Astrocyte (in vitro differentiated cells and primary cell): ENCODE results near the gene PIK3C2B. TPM values are rescaled to one million over a fixed set of nuclear protein-coding genes. Genes with fewer than 3 reads are reported as not detected.

Experiments
- DNase-seq: peaks from one replicate; pipeline ENCODE4 v3.0.0-alpha.2; 2010; ENCODE audit warnings: low read depth
- FAIRE-seq: peaks from 2 replicates; lab custom pipeline; 2011; peaks lifted over from hg19 to GRCh38; lab: Jason Lieb, UNC
- H2AFZ ChIP-seq: 2 replicates; pipeline ENCODE4 v1.6.0; 2012; ENCODE audit warnings: low read depth, low read length, inconsistent platforms
- H3K27ac ChIP-seq: 2 replicates; pipeline ENCODE4 v1.5.1; 2011; ENCODE audit warnings: low read depth, low read length, inconsistent platforms
- H3K27me3 ChIP-seq: 2 replicates; pipeline ENCODE4 v1.6.0; 2011; ENCODE audit warnings: low read length, inconsistent platforms; ENCODE audit not compliant: insufficient read depth
- H3K36me3 ChIP-seq: 2 replicates; pipeline ENCODE4 v1.5.1; 2011; ENCODE audit warnings: low read length, inconsistent platforms; ENCODE audit not compliant: insufficient read depth
- H3K4me1 ChIP-seq: 2 replicates; pipeline ENCODE4 v1.5.1; 2011; ENCODE audit warnings: low read length, inconsistent platforms; ENCODE audit not compliant: insufficient read depth
- H3K4me2 ChIP-seq: 2 replicates; pipeline ENCODE4 v1.6.0; 2012; ENCODE audit warnings: low read length, inconsistent platforms
- H3K4me3 ChIP-seq: 2 replicates; pipeline ENCODE4 v1.5.1; 2011; ENCODE audit warnings: low read depth, mild to moderate bottlenecking, low read length, inconsistent platforms; ENCODE audit not compliant: insufficient read depth
- H3K79me2 ChIP-seq: 2 replicates; pipeline ENCODE4 v1.6.0; 2012; ENCODE audit warnings: mild to moderate bottlenecking, low read length, inconsistent platforms; ENCODE audit not compliant: insufficient read depth
- H3K9ac ChIP-seq: 2 replicates; pipeline ENCODE4 v1.6.0; 2012; ENCODE audit warnings: mild to moderate bottlenecking, low read length, inconsistent platforms
- H3K9me3 ChIP-seq: 2 replicates; pipeline ENCODE4 v1.5.1; 2012; ENCODE audit warnings: low read depth, mild to moderate bottlenecking, low read length, inconsistent platforms; ENCODE audit not compliant: insufficient read depth
- H4K20me1 ChIP-seq: 2 replicates; pipeline ENCODE4 v1.6.0; 2012; ENCODE audit warnings: low read length, inconsistent platforms; ENCODE audit not compliant: insufficient read depth
- H3K27ac Mint-ChIP-seq: one replicate; pipeline ENCODE4 v1.8.0; 2021; ENCODE audit warnings: mild to moderate bottlenecking, mixed read lengths; ENCODE audit not compliant: unreplicated experiment
- H3K27me3 Mint-ChIP-seq: one replicate; pipeline ENCODE4 v1.8.0; 2021; ENCODE audit warnings: low read depth, mixed read lengths; ENCODE audit not compliant: unreplicated experiment
- H3K36me3 Mint-ChIP-seq: one replicate; pipeline ENCODE4 v1.8.0; 2021; ENCODE audit warnings: low read depth, mixed read lengths; ENCODE audit not compliant: unreplicated experiment
- H3K4me1 Mint-ChIP-seq: one replicate; pipeline ENCODE4 v1.8.0; 2021; ENCODE audit warnings: low read depth, mixed read lengths; ENCODE audit not compliant: unreplicated experiment
- H3K4me3 Mint-ChIP-seq: one replicate; pipeline ENCODE4 v1.8.0; 2021; ENCODE audit warnings: mild to moderate bottlenecking, moderate library complexity, mixed read lengths; ENCODE audit not compliant: unreplicated experiment
- H3K9me3 Mint-ChIP-seq: one replicate; pipeline ENCODE4 v1.8.0; 2021; ENCODE audit warnings: mild to moderate bottlenecking, mixed read lengths; ENCODE audit not compliant: unreplicated experiment
- EZH2 ChIP-seq: IDR thresholded peaks from 2 replicates; pipeline ENCODE4 v1.6.1; 2012; ENCODE audit warnings: mild to moderate bottlenecking, low read length, inconsistent platforms; ENCODE audit not compliant: insufficient read depth
- total RNA-seq: library from RNA; stranded (reverse); gene quantifications from 2 replicates; pipeline ENCODE4 v1.2.1, GENCODE V29; 2021
- TF ChIP-seq, protein P1 (sequence below): IDR thresholded peaks from 2 replicates; pipeline ENCODE4 v1.5.1; 2011; ENCODE audit warnings: low read depth, mild to moderate bottlenecking, inconsistent platforms, low read length, moderate library complexity; ENCODE audit not compliant: insufficient read depth

PIK3C2B gene
- total RNA-seq, 1 donor from 2014 or later: 19.3 TPM

DNA sequence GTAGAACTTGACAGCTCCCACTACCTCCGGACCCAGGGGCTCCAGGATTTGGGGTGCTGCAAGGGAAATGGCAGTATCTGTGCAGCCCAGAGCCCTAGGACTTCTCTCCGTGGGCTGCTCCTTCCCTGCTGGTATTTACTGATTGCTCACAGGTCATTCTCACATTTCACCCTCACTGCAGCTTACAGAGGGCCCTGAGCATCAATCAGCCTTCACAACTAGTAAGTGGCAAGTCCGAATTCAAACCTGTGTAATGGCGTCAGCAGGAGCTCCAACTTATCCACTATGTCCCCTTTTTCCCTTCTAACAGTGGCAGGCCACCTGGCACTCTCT, 32.4 kb downstream of the PIK3C2B start:
- Histone ChIP-seq H3K4me3 (no peak overlapping the region), H3K9me3 (no peaks in the 10 kb centered on the region), H3K79me2 (no peaks in the 10 kb centered on the region), H3K4me2 (no peak overlapping the region), H3K4me1 (peaks cover 3% of the 10 kb centered on the region), H4K20me1 (peaks cover 3% of the 10 kb centered on the region), H2AFZ (no peak overlapping the region), H3K27me3 (peaks cover 2% of the 10 kb centered on the region), H3K27ac (no peak overlapping the region), H3K9ac (no peak overlapping the region), H3K36me3 (no peaks in the 10 kb centered on the region)
- H3K36me3 Mint-ChIP-seq: peaks cover 46% of the 10 kb centered on the region
- peaks cover 15% of the 10 kb centered on the region for H3K4me1 Mint-ChIP-seq
- H3K27me3 Mint-ChIP-seq: peaks cover 7% of the 10 kb centered on the region
- DNase-seq: no peak
- H3K27ac Mint-ChIP-seq: no peak overlapping the region
- H3K9me3 Mint-ChIP-seq: peaks cover 4% of the 10 kb centered on the region
- no peak for TF ChIP-seq EZH2
- TF ChIP-seq, protein P1, sequence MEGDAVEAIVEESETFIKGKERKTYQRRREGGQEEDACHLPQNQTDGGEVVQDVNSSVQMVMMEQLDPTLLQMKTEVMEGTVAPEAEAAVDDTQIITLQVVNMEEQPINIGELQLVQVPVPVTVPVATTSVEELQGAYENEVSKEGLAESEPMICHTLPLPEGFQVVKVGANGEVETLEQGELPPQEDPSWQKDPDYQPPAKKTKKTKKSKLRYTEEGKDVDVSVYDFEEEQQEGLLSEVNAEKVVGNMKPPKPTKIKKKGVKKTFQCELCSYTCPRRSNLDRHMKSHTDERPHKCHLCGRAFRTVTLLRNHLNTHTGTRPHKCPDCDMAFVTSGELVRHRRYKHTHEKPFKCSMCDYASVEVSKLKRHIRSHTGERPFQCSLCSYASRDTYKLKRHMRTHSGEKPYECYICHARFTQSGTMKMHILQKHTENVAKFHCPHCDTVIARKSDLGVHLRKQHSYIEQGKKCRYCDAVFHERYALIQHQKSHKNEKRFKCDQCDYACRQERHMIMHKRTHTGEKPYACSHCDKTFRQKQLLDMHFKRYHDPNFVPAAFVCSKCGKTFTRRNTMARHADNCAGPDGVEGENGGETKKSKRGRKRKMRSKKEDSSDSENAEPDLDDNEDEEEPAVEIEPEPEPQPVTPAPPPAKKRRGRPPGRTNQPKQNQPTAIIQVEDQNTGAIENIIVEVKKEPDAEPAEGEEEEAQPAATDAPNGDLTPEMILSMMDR: no peak
- no peak overlapping the region for H3K4me3 Mint-ChIP-seq
- FAIRE-seq: no peak

DNA sequence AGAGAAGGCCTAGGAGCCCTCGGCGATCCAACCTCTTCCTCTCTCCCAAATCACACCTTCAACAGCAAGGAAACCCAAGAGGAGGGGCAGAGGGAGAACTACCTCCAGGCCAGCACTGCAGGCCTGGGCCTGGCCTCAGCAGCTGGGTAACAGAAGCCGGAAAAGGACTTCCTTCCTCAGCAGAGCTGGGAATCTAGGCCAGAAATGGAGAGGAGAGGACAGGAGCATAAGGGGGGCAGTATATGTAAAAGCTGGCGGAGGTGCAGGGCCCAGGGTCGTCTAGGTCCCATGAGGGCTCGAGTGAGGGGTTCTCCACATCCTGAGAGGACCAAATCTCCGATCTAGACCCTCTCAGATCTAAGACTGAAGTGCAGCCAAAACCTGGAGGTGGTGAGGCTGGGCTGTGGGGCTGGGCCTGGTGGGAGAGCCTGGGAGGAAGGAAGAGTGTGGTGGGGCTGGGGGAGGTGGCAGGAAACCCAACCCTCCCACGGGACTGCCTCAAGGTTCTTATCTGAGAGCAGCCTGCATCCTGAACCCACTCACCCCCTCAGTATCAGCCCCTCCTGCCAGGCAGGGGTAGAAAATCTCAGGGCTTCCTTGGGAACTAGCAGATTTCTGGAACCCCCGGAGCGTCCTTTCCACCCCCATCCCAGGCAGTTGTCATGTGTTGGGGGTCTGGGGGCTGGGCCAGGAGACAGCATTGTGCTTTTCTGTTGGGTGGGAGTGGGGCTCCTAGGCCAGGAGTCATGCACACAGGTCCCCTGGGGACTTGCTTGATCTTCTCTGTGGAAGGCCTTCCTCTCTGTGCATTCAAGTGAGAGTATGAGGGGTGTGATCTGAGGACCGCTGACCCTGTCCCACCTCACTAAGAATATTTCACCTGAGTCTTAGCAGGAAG, 33.0 kb downstream of the PIK3C2B start:
- Histone ChIP-seq H3K79me2 (no peaks in the 10 kb centered on the region), H3K4me2 (no peak overlapping the region), H3K27me3 (peaks cover 5% of the 10 kb centered on the region), H3K4me1 (peaks cover 3% of the 10 kb centered on the region), H3K9ac (no peak overlapping the region), H2AFZ (no peak overlapping the region), H3K9me3 (no peaks in the 10 kb centered on the region), H4K20me1 (peaks cover 3% of the 10 kb centered on the region), H3K27ac (no peak overlapping the region), H3K36me3 (no peaks in the 10 kb centered on the region), H3K4me3 (no peak overlapping the region)
- Mint-ChIP-seq H3K4me1 (peaks cover 11% of the 10 kb centered on the region), H3K27me3 (peaks cover 7% of the 10 kb centered on the region), H3K4me3 (no peak overlapping the region), H3K27ac (no peak overlapping the region), H3K9me3 (peaks cover 4% of the 10 kb centered on the region), H3K36me3 (peaks cover 48% of the 10 kb centered on the region)
- TF ChIP-seq, protein P1: no peak
- TF ChIP-seq EZH2: no peak
- no peak for DNase-seq
- FAIRE-seq: no peak

DNA sequence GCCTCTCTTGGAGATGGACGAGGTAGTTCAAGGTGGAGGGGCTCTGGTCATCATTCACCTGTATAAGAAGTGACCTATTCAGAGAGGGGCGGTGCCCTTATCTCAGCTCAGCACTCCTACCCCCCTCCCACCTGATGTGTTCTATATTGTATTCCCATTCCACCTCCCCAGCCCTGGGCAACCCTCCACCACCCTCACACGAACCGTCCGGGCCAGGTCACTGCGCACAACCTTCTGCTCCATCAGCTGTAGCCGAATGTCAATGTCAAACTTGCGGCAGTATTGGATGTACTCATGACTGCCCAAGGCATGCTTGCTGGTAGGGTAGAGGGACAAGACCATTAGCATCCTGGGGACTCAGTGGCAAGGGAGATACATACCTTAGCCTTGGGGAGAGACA, 34.3 kb downstream of the PIK3C2B start:
- Histone ChIP-seq H2AFZ (no peak overlapping the region), H3K9me3 (no peaks in the 10 kb centered on the region), H3K36me3 (no peaks in the 10 kb centered on the region), H3K4me3 (no peak overlapping the region), H3K79me2 (no peaks in the 10 kb centered on the region), H3K9ac (no peak overlapping the region), H3K4me1 (no peaks in the 10 kb centered on the region), H3K27ac (no peak overlapping the region), H3K4me2 (no peak overlapping the region), H4K20me1 (peaks cover 3% of the 10 kb centered on the region), H3K27me3 (peaks cover 5% of the 10 kb centered on the region)
- FAIRE-seq (no peak), DNase-seq (no peak)
- no peak for TF ChIP-seq EZH2
- TF ChIP-seq, protein P1: no peak
- Mint-ChIP-seq H3K4me3 (no peak overlapping the region), H3K36me3 (peaks cover 50% of the 10 kb centered on the region), H3K9me3 (peaks cover 4% of the 10 kb centered on the region), H3K27me3 (peaks cover 7% of the 10 kb centered on the region), H3K27ac (no peak overlapping the region), H3K4me1 (peaks cover 2% of the 10 kb centered on the region)
